GM12864 (cell line): Measurements from ENCODE around the gene RRP36.
A peak's percentile ranks its signal among the peaks of the same experiment; 100 is the strongest.

Source experiments
- DNase-seq: peaks from one replicate; pipeline ENCODE4 v3.0.0-alpha.2; 2011; ENCODE audit warnings: low read depth
- H3K4me3 ChIP-seq: 2 replicates; pipeline ENCODE4 v1.5.1; 2011; ENCODE audit warnings: mild to moderate bottlenecking, low read depth, low read length, control low read depth
- TF ChIP-seq, protein P1 (sequence below): IDR thresholded peaks from 2 replicates; pipeline ENCODE4 v1.5.1; 2011; ENCODE audit warnings: low read depth, mild to moderate bottlenecking, moderate library complexity, low read length, control low read depth, inconsistent platforms; ENCODE audit errors: missing control alignments

The RRP36 gene

GRCh38 chr6:42979523-42980177 lies 41.8 kb upstream of the RRP36 start:
- no peak for DNase-seq

DNA sequence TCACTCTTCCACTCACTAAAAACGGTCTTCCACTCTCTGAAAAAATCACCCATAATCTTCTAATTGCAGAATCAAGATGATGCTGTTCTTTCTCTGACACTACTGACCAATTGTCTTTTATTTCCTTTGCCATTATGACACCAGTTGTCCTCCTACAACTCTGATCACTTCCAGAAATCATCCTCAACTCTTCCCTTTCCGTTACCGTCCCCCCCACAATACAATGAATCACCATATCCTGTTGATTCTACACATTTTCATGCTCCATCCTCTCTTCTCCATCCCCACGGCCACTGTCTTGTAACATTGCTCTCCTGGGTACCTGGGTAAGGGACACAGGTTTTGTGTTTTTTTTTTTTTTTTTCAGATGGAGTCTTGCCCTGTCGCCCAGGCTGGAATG lies 39.6 kb upstream of the RRP36 start:
- no peak for DNase-seq
- H3K4me3 ChIP-seq, result no peak overlapping the region
- TF ChIP-seq, protein P1, sequence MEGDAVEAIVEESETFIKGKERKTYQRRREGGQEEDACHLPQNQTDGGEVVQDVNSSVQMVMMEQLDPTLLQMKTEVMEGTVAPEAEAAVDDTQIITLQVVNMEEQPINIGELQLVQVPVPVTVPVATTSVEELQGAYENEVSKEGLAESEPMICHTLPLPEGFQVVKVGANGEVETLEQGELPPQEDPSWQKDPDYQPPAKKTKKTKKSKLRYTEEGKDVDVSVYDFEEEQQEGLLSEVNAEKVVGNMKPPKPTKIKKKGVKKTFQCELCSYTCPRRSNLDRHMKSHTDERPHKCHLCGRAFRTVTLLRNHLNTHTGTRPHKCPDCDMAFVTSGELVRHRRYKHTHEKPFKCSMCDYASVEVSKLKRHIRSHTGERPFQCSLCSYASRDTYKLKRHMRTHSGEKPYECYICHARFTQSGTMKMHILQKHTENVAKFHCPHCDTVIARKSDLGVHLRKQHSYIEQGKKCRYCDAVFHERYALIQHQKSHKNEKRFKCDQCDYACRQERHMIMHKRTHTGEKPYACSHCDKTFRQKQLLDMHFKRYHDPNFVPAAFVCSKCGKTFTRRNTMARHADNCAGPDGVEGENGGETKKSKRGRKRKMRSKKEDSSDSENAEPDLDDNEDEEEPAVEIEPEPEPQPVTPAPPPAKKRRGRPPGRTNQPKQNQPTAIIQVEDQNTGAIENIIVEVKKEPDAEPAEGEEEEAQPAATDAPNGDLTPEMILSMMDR, result no peak

More at GRCh38 chr6:42979523-42980177, 41.8 kb upstream of the RRP36 start:
- TF ChIP-seq, protein P1, result peak; percentile 6
- H3K4me3 ChIP-seq, result peak overlapping the region; percentile 57

- peak within 1 kb of the TSS; percentile 93 for H3K4me3 ChIP-seq
- DNase-seq, result peak; percentile 98
- TF ChIP-seq, protein P1, result no peak
Observed at GRCh38 chr6:42984001-42984923, 37.2 kb upstream of the RRP36 start, which contains the start of gene PPP2R5D. Gene PPP2R5D, plus strand, starts transcription at chr6:42984570. Its CDS starts 108 bp downstream, at chr6:42984678.

DNA sequence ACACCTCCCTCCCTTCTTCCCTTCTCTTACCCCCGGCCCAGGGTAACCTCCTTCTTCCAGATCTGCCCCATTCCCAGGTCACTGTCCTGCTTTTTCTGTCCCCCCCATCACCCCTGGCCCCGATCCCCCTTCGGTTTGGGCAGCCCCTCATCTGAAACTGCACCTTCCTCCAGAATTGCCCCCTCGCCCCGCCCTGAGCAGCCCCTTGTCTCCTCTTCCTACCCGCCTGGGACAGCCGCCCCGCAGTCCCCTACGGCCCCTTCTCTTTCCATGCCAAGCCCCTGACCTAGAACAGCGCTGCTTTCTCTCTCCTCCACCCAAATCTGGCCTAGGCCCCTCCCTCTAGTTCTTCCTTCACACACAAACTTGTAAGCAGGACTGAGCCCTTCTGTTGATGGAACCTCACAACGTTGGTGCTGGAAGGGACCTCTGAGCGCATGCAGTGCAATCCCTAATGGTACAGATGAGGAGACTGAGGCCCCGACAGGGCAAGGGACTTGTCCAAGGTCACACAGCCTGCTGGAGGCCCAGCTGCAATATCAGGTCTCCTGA lies 36.4 kb upstream of the RRP36 start:
- no peak for DNase-seq
- peak overlapping the region; percentile 93 for H3K4me3 ChIP-seq
- TF ChIP-seq, protein P1, result no peak

DNA sequence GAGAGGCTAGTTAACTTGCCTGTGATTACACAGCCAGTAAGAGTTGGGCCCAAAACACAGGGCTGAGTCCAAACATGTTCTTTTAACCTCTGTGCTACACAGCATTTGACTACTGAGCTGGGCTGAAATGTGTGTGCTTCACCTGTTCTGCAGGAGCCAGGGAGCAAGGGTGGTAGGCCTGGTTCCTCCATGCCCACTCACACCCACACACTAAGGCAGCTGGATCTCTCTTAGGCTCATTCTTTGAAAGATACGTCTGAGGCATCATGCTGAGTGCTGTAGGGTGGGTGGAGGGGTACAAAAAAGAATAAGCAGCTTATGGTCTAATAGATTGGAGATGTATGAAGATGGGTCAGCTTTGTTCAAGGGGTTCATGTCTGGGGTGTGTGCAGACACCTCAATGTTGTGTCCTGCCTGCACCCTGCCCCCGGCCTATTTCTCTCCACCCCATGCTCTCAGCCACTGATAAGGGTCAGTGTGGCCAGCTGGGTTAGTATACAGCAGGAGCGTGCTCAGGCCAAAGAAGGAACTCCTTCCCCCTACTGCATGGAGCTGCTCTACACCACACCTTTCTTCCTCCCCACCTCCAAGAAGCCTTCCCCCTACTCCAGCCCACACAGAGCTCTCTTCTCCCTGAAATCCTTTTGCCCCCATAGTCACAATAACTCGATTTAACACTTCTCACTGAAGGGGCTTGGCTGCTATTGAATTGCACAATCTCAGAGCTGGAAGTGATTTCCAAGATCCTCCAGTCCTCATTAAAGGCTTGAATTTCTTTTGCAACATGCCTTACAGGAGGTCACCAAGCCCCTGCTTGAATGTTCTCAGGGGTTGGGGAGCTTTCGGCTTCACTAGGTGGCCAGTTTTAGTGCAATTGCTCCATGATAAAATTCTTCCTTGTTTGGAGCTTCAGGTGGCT lies 33.6 kb upstream of the RRP36 start:
- no peak for DNase-seq
- TF ChIP-seq, protein P1, result no peak
- H3K4me3 ChIP-seq, result no peak overlapping the region

DNA sequence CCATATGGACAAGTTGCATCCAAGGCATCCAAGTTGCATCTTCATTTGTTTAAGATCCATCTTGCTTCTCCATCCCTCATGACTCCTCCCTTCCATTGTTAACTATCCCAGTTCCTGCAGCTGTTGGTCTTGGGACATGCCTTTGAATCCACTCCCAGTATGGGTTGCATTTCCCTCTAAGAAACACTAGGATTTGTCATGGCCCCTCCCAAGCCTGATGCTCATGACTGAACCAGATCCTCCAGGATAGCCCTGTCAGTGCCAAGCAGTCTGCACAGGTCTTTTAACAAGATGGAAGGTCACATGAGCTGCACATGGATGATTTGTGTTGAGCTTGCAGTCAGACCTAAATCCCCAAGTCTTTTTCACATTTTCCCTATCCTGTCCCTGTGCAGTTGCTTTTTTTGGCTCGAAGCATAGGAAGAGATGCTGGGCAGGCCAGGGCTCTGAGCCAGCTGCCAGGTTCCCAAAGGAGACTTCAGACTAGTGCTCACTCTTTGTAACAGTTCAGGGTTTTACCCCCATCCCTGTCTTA lies 32.9 kb upstream of the RRP36 start:
- TF ChIP-seq, protein P1, result no peak
- DNase-seq, result no peak

More for the DNA sequence above, 32.9 kb upstream of the RRP36 start:
- no peak overlapping the region for H3K4me3 ChIP-seq
